Adipocyte (in vitro differentiated cells): ENCODE data around the gene SLC25A11.

Source experiments
- DNase-seq: peaks from one replicate; pipeline ENCODE4 v3.0.0-alpha.2; 2015; ENCODE audit warnings: low read depth
- H3K27me3 ChIP-seq: replicated peaks from 2 replicates; pipeline ENCODE4 v1.7.0; 2013; ENCODE audit warnings: mild to moderate bottlenecking, low read length, moderate library complexity; ENCODE audit not compliant: control insufficient read depth, insufficient read depth
- H3K36me3 ChIP-seq: 2 replicates; pipeline ENCODE4 v1.7.0; 2013; ENCODE audit warnings: low read length, mild to moderate bottlenecking, moderate library complexity; ENCODE audit not compliant: control insufficient read depth, insufficient read depth, severe bottlenecking
- H3K4me1 ChIP-seq: 2 replicates; pipeline ENCODE4 v1.7.0; 2013; ENCODE audit warnings: mild to moderate bottlenecking, low read length, moderate library complexity; ENCODE audit not compliant: control insufficient read depth, insufficient read depth
- H3K4me3 ChIP-seq: 2 replicates; pipeline ENCODE4 v1.7.0; 2013; ENCODE audit warnings: mild to moderate bottlenecking, low read length, moderate library complexity
- H3K9ac ChIP-seq: 2 replicates; pipeline ENCODE4 v1.7.0; 2013; ENCODE audit warnings: mild to moderate bottlenecking, low read length, moderate library complexity
- H3K9me3 ChIP-seq: 2 replicates; pipeline ENCODE4 v1.7.0; 2013; ENCODE audit warnings: mild to moderate bottlenecking, low read length, moderate library complexity; ENCODE audit not compliant: control insufficient read depth

SLC25A11 gene

GRCh38 chr17:4948931-4949320 is 9.1 kb upstream of the SLC25A11 start:
- H3K36me3 ChIP-seq = peaks cover 28% of the 10 kb centered on the region
- H3K4me1 ChIP-seq = peaks cover 45% of the 10 kb centered on the region
- DNase-seq = peak; percentile 95
- H3K9me3 ChIP-seq = no peaks in the 10 kb centered on the region
- peak overlapping the region; percentile 98 for H3K4me3 ChIP-seq
- H3K9ac ChIP-seq = peak overlapping the region; percentile 100
- no peaks in the 10 kb centered on the region for H3K27me3 ChIP-seq

GRCh38 chr17:4948166-4948930 is 8.5 kb upstream of the SLC25A11 start, which contains the start of gene PFN1:
Gene PFN1 (minus strand): TSS chr17:4948530. CDS start chr17:4948394, 136 bp downstream.
- Histone ChIP-seq H3K9me3 (no peaks in the 10 kb centered on the region), H3K9ac (peak within 1 kb of the TSS; percentile 100), H3K36me3 (peaks cover 34% of the 10 kb centered on the region), H3K4me1 (peaks cover 42% of the 10 kb centered on the region), H3K4me3 (peak within 1 kb of the TSS; percentile 98), H3K27me3 (no peaks in the 10 kb centered on the region)
- peak; percentile 98 for DNase-seq

- peaks cover 41% of the 10 kb centered on the region for H3K4me1 ChIP-seq
- H3K27me3 ChIP-seq = no peaks in the 10 kb centered on the region
- H3K4me3 ChIP-seq = peak overlapping the region; percentile 98
- H3K36me3 ChIP-seq = peaks cover 41% of the 10 kb centered on the region
- H3K9me3 ChIP-seq = no peaks in the 10 kb centered on the region
- peak; percentile 74 for DNase-seq
- H3K9ac ChIP-seq = peak overlapping the region; percentile 100
These were observed 7.7 kb upstream of the SLC25A11 start for GRCh38 chr17:4947411-4948165.

- H3K27me3 ChIP-seq = no peaks in the 10 kb centered on the region
- peak overlapping the region; percentile 100 for H3K9ac ChIP-seq
- DNase-seq = peak; percentile 36
- peaks cover 44% of the 10 kb centered on the region for H3K36me3 ChIP-seq
- peaks cover 41% of the 10 kb centered on the region for H3K4me1 ChIP-seq
- no peaks in the 10 kb centered on the region for H3K9me3 ChIP-seq
- peak overlapping the region; percentile 98 for H3K4me3 ChIP-seq
These were observed 7.2 kb upstream of the SLC25A11 start for GRCh38 chr17:4947010-4947410.

GRCh38 chr17:4946312-4946976 is 6.6 kb upstream of the SLC25A11 start:
- Histone ChIP-seq H3K4me1 (peaks cover 47% of the 10 kb centered on the region), H3K4me3 (peak overlapping the region; percentile 98), H3K9me3 (no peaks in the 10 kb centered on the region), H3K9ac (peak overlapping the region; percentile 100), H3K36me3 (peaks cover 44% of the 10 kb centered on the region), H3K27me3 (no peaks in the 10 kb centered on the region)
- DNase-seq = no peak

GRCh38 chr17:4945944-4946280 is 6.1 kb upstream of the SLC25A11 start:
- Histone ChIP-seq H3K27me3 (no peaks in the 10 kb centered on the region), H3K36me3 (peaks cover 44% of the 10 kb centered on the region), H3K9ac (peak overlapping the region; percentile 100), H3K9me3 (no peaks in the 10 kb centered on the region), H3K4me1 (peaks cover 51% of the 10 kb centered on the region), H3K4me3 (peak overlapping the region; percentile 98)
- DNase-seq = peak; percentile 26

GRCh38 chr17:4945176-4945943 is 5.5 kb upstream of the SLC25A11 start:
- peaks cover 44% of the 10 kb centered on the region for H3K36me3 ChIP-seq
- peaks cover 47% of the 10 kb centered on the region for H3K4me1 ChIP-seq
- no peaks in the 10 kb centered on the region for H3K9me3 ChIP-seq
- DNase-seq = peak; percentile 92
- peak overlapping the region; percentile 98 for H3K4me3 ChIP-seq
- no peaks in the 10 kb centered on the region for H3K27me3 ChIP-seq
- H3K9ac ChIP-seq = peak overlapping the region; percentile 100

GRCh38 chr17:4944554-4945175 is 4.8 kb upstream of the SLC25A11 start:
- H3K4me3 ChIP-seq = peak overlapping the region; percentile 98
- H3K9me3 ChIP-seq = no peaks in the 10 kb centered on the region
- no peak for DNase-seq
- H3K4me1 ChIP-seq = peaks cover 44% of the 10 kb centered on the region
- peaks cover 44% of the 10 kb centered on the region for H3K36me3 ChIP-seq
- H3K9ac ChIP-seq = peak overlapping the region; percentile 100
- no peaks in the 10 kb centered on the region for H3K27me3 ChIP-seq

GRCh38 chr17:4944163-4944553 is 4.3 kb upstream of the SLC25A11 start:
- peak overlapping the region; percentile 100 for H3K9ac ChIP-seq
- DNase-seq = no peak
- H3K4me1 ChIP-seq = peaks cover 45% of the 10 kb centered on the region
- H3K27me3 ChIP-seq = no peaks in the 10 kb centered on the region
- H3K9me3 ChIP-seq = no peaks in the 10 kb centered on the region
- no peak overlapping the region for H3K4me3 ChIP-seq
- peaks cover 44% of the 10 kb centered on the region for H3K36me3 ChIP-seq

- Histone ChIP-seq H3K4me1 (peaks cover 57% of the 10 kb centered on the region), H3K27me3 (no peaks in the 10 kb centered on the region), H3K36me3 (peaks cover 50% of the 10 kb centered on the region), H3K4me3 (no peak overlapping the region), H3K9me3 (no peaks in the 10 kb centered on the region), H3K9ac (no peak overlapping the region)
- no peak for DNase-seq
These were observed 3.1 kb upstream of the SLC25A11 start for GRCh38 chr17:4942760-4943508.
